Measurements from ENCODE around the gene KANK4. TPM values are rescaled to one million over a fixed set of nuclear protein-coding genes. Genes with fewer than 3 reads are reported as not detected.

KANK4 gene
- total RNA-seq, 6 experiments from 2014 or later: 0.18 to 6.7 (median 1.3) TPM

- TF ChIP-seq CTCF (IDR thresholded peaks at IDR 0.05) (no peak), POLR2A (IDR thresholded peaks at IDR 0.05) (no peak)
- DNase-seq (no peak), ATAC-seq (no peak)
- no peak overlapping the region for H3K4me3 ChIP-seq
- no peaks in the 10 kb centered on the region for H3K9me3 ChIP-seq
- no peak overlapping the region for H3K27ac ChIP-seq
- H3K36me3 ChIP-seq: no peaks in the 10 kb centered on the region
- no peaks in the 10 kb centered on the region for H3K4me1 ChIP-seq
- no peaks in the 10 kb centered on the region for H3K27me3 ChIP-seq
- WGBS (ENCODE audit: insufficient coverage, low coverage, low lambda C conversion rate, missing lambda C conversion rate): 73% methylated on average over 1 of the region's 3 CpGs
- intact Hi-C loops (cut with DNase I): no loop called here
These were observed 3.1 kb downstream of the KANK4 start for GRCh38 chr1:62316135-62316534.

GRCh38 chr1:62315387-62315786, 3.8 kb downstream of the KANK4 start:
- intact Hi-C loops (cut with DNase I): no loop called here
- Histone ChIP-seq H3K9me3 (no peaks in the 10 kb centered on the region), H3K27ac (no peak overlapping the region), H3K36me3 (no peaks in the 10 kb centered on the region), H3K4me1 (no peaks in the 10 kb centered on the region), H3K4me3 (no peak overlapping the region), H3K27me3 (no peaks in the 10 kb centered on the region)
- 92% methylated on average over 5 of the region's 5 CpGs for WGBS (ENCODE audit: insufficient coverage, low coverage, low lambda C conversion rate, missing lambda C conversion rate)
- TF ChIP-seq CTCF (IDR thresholded peaks at IDR 0.05) (no peak), POLR2A (IDR thresholded peaks at IDR 0.05) (no peak)
- ATAC-seq (no peak), DNase-seq (no peak)

- no peak overlapping the region for H3K4me3 ChIP-seq
- H3K4me1 ChIP-seq: no peaks in the 10 kb centered on the region
- DNase-seq (no peak), ATAC-seq (no peak)
- H3K27ac ChIP-seq: no peak overlapping the region
- no peaks in the 10 kb centered on the region for H3K27me3 ChIP-seq
- no peaks in the 10 kb centered on the region for H3K9me3 ChIP-seq
- intact Hi-C loops (cut with DNase I): no loop called here
- no peak for TF ChIP-seq CTCF (IDR thresholded peaks at IDR 0.05)
- TF ChIP-seq POLR2A (IDR thresholded peaks at IDR 0.05): no peak
- 97% methylated on average over 10 of the region's 16 CpGs for WGBS (ENCODE audit: insufficient coverage, low coverage, low lambda C conversion rate, missing lambda C conversion rate)
- H3K36me3 ChIP-seq: no peaks in the 10 kb centered on the region
These were observed 4.5 kb downstream of the KANK4 start for GRCh38 chr1:62314454-62315350.

- H3K4me1 ChIP-seq: no peaks in the 10 kb centered on the region
- H3K4me3 ChIP-seq: no peak overlapping the region
- no peak overlapping the region for H3K27ac ChIP-seq
- TF ChIP-seq CTCF (IDR thresholded peaks at IDR 0.05) (no peak), POLR2A (IDR thresholded peaks at IDR 0.05) (no peak)
- ATAC-seq (no peak), DNase-seq (no peak)
- intact Hi-C loops (cut with DNase I): no loop called here
- 21% methylated on average over 4 of the region's 4 CpGs for WGBS (ENCODE audit: insufficient coverage, low coverage, low lambda C conversion rate, missing lambda C conversion rate)
- no peaks in the 10 kb centered on the region for H3K27me3 ChIP-seq
- H3K9me3 ChIP-seq: no peaks in the 10 kb centered on the region
- no peaks in the 10 kb centered on the region for H3K36me3 ChIP-seq
These were observed 6.5 kb downstream of the KANK4 start for GRCh38 chr1:62312698-62313097.
